Pulmonary artery endothelial cell (primary cell): ENCODE data around the gene OSBPL3. TPM values are rescaled to one million over a fixed set of nuclear protein-coding genes. Genes with fewer than 3 reads are reported as not detected.

Source experiments
- DNase-seq: peaks from one replicate; pipeline ENCODE4 v3.0.0-alpha.2; 2011; ENCODE audit warnings: low read depth, low spot score
- total RNA-seq: library from RNA; depleted of rRNA; stranded (reverse); fragments of >200 nt; gene quantifications from 2 replicates; pipeline ENCODE4 v1.2.3, GENCODE V29; 2014

The OSBPL3 gene
- total RNA-seq, 1 donor from 2014 or later, result 28.2 TPM

DNA sequence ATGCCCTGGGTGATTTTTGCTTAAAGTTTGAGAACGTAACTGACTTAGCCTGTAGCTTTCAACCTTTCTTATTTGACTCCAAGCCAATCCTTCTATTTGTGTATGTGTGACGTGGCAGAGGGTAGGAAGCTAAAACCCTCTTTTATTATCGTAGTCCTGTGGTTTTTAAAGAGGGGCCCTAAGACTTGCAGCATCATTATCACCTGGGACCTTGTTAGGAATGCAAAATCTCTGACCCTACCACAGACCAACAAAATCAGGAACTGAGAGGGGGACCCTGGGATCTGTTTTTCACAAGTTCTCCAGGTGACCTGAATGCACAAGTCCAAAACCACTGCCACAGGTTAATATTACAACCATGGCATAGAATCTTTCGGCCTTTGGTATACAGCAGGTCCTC is 80.1 kb downstream of the OSBPL3 start:
- no peak for DNase-seq

DNA sequence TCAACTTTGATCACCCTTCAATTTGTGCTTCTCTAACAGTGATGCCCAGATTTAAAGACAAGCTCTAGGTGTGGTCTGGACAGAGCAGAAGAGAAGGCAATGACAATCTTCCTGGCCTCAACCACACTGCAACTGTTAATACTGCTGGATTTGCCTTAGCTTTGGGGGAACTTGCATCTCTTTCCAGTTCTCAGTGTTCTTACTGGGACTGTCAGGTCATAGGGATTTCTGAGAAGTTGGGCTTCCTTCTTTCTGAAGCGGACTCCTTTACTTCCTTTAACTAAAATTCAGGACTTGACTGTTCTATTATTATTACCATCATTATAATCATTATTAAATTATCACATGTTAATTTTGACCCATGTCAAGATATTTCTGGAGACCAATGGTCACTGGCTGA is 80.8 kb downstream of the OSBPL3 start:
- DNase-seq, result no peak

DNA sequence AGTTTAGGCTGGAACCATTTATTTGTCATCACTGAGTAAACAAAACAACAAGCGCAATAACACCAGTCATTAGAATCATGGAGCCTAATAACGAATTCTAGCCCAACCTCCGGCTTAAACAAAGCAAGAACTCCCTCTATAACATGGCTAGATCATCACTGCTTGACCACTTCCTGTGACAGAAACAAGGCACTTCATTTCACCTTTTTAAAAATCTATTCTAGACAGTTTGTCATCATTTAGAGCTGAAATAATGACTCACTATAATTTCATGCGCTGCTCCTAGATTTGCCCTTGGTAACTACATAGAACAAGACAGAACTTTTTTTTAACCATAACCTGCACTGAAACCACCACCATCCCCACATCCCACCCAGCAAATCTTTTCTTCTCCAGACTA is 81.3 kb downstream of the OSBPL3 start:
- DNase-seq, result no peak

DNA sequence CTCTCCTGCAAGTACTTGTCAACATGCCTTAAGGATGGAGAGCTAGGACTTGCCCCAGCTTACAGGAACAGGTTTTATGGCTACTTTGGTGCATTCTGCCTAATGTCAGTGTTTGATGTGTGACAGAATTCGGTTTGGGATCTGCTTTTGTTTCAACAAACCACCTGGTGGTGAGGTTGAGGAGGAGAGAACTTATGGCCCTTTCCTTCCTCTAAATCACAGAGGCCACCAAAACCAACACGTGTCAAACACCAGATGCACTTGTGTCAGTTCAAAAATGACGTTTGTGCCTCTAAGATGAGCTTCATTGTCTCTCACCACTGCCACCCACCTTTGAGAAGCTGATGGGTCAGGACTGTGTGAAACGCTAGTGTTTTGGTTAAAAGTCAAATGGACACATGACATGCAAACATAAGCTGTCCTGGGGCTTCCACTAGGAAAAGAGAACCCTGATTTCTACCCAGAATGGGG is 83.9 kb downstream of the OSBPL3 start:
- DNase-seq, result no peak

DNA sequence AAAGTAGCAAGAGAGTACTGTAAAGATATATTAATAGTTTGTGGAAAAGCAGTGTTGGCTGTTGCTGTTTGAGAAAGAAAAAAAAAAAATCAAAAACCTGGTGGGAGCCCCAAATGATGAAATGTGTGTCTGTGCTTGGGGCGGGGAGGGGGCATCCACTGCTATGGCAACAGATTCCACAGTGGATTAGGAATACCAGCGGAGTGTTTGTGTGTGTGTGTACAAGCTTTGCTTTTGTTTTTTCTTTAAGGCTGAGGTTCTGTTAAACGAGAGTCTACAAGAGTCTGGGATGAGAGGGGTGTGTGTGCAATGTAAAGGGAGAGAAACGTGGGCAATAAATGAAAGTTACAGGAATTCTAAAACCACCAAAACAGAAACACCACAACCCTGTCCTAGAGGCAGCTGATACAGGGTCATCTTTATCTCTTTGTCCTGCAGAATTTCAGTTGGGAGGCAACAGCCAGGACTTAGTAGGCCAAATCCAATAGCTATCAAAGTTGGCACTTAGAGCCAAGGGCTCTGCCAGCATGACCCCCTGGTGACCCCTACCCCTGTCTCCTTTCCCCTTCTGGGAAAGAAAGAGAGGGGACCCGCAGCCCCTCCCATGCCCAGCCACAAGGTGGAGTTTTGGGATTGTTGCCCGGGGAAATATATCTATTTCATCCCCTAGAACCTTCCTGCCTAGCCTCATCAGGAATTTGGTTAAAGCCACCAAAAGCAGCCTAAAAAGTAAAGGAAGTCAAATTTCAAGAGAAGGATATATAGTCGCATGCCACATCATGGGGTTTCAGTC is 85.4 kb downstream of the OSBPL3 start:
- no peak for DNase-seq

DNA sequence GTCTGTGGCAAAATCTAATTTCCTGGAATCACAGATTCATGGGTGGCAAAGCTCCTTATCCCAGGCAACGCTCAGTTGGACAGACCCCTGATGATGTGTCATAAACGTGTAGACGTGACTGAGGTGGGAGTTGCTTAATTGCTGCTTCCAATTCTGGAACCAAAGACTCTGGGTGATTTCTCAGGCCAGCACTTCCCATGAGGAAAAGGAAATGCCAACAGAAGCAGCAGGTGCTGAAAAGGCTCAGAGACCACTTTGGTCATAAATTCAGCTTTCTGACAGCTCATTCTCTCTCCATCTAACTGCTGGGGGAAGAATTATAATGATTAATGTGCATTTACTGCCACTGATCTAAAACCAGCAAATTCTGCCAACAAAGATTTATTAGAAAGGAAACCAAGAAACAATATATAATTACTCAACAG is 88.7 kb downstream of the OSBPL3 start:
- no peak for DNase-seq

DNA sequence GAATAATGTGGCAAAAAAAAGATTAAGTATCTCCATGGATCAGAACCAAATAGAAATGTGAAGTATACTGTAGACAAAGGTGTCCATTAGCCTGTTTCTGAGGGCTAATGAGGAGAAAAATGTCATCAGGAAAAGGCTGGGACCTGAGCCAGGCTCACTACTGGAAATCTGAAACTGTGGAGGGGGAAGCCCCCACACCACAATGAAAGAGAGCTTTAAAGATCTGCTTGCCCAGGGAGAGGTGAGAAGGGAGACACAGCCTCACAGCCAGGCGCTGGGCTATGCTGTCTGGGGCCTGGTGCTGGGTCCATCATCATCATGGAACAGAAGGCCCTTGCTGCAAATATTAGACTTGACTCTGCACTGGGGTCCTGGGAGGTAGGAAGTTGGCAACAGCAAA is 90.4 kb downstream of the OSBPL3 start:
- no peak for DNase-seq

DNA sequence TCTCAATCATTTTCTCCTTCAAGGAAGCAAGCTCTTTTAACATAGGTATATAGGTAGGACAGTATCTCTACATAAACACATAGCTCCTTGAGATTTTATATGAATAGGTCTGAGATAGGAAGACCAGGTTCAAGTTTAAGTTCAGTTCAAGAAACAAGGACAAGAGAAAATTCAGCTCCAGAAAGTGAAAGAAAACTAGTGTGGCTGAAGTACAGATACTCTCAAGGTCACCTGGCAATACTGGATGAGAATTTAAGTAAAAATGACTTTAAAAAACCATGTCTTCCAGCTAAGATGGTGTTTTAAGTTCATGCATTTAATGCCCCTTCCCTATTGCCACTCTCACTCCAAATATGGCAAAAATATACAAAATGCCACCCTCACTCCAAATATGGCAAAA is 91.3 kb downstream of the OSBPL3 start:
- DNase-seq, result no peak

DNA sequence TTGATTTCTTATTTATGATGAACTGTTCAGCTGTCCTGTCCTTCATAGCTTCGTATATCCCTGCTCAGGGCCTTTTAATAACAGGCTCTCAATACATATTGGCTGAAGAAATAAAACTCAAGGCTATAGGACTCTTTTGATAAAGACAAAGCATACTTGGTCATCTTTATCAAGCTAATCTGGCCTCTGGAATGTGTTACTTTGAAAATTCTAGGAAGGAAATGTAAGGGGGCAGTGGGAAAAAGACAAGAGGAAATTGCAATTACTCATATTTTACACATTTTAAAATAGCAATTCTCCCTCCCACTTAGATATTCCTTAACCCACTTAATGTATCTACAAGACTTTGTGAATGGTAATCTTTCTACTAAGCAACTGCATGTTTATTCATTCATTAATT is 94.3 kb downstream of the OSBPL3 start:
- no peak for DNase-seq

DNA sequence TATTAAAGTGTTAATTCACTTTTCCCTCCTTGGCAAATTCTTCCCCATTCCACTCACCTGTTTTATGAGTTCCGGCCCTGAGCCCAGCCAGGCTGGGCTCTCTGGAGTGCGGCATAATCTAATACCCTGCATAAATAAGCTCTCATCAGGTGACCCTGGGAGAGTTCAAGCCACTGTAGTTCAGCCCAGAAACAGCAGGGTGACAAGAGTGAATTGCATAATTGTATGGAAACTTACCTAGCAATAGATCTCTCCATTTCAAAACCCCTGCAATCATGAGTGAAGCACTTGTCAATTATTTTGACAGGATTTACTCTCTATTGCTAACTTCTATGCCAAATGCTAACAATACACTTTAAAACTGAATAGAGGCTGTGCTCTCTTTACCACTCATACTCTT is 94.7 kb downstream of the OSBPL3 start:
- no peak for DNase-seq

DNA sequence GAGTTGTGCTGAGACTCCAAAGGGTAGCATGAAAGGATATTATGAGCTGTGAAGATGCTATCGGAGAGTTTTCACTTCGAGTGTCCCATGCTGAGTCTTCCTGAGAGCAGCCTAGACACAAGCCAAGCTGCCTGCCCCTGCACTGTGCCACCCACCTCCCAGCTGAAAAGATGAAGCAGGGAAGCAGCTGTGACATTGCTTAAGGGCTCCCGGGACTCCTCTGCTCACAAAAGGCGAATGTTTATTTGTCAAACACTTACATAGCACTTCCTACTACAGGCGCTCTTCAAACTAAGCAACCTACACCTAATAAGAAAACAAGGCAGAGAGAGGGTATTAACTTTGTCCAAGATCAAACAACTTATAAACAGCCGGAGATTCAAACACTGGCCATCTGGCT is 95.6 kb downstream of the OSBPL3 start:
- no peak for DNase-seq

DNA sequence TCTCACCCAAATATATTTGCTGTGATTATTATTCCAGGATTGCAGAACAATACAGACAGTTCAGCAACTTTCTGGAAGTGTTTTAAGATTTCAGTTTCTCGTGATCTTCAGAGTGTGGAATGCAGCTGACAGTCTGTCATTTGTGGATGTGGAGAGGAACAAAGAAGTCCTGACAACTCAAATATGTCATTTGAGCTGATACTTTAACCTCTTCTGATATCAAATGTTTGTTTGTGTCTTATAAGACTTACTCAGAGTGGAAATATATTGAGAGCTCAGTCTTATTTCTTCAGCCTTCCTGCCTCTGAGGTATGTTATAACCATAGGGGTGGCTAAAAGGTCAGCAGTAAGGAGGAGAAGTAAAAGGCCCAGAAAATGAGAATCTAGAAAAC is 96.4 kb downstream of the OSBPL3 start:
- no peak for DNase-seq

DNA sequence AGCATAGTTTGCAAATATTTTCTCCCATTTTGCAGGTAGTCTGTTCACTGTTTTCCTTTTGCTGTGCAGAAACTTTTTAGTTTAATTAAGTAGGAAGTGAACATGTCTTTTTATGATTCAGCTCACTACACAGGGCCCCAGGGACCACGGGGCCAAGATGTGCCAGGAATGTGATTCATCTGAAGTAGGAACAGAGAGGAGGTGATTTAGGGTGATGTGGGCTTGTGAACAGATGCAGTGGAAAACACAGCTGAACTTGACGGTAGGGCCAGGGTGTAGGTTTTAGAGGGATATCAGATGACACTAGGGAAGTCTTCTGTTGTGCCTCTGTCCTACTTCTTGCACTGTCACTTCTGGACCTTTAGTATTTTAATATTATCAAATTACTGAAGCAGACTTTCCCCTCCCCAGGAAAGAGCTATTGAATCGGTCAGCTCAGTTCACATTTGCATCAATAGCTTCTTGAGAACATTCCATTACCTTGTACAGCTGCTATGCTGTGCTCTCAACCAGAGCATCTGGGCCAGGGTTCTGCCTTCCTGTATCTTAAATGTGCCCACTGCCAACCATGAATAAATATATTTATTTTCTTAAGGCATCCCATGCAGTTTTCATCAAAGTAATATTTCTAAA is 96.9 kb downstream of the OSBPL3 start:
- no peak for DNase-seq

DNA sequence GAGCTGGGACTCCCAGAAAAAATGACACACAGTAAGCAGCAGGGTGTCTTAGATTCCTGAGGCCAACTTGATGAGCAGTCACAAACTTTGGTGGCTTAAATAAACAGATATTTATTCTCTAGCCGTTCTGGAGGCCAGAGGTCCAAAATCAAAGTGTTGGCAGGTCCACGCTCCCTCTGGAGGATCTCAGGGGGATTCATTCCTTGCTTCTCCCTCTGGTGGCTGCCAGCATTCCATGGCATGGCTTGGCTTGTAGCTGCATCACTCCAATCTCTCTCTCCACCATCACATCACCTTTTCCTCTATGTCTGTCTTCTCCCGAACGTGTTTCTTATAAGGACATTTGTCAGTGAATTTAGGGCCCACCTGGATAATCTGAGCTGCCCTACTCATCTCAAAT is 98.4 kb downstream of the OSBPL3 start:
- DNase-seq, result no peak

DNA sequence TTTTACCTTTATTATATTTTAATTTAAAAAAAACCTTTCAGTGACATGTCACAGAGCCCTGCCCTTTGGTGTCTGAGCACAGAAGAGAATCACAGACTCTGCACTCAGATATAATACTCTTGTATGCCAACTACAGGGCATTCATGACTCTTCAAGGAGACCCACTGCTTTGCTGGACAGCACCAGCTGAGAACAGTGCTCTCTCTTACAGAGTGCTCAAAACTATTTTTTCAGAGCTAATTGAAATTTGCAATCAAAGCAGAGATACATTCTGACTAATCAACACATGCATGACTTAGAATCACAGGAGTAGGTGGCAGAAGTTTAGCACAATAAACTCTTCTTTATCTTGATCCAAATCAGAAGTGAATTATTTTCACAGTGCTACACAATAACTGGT is 99.1 kb downstream of the OSBPL3 start:
- no peak for DNase-seq

DNA sequence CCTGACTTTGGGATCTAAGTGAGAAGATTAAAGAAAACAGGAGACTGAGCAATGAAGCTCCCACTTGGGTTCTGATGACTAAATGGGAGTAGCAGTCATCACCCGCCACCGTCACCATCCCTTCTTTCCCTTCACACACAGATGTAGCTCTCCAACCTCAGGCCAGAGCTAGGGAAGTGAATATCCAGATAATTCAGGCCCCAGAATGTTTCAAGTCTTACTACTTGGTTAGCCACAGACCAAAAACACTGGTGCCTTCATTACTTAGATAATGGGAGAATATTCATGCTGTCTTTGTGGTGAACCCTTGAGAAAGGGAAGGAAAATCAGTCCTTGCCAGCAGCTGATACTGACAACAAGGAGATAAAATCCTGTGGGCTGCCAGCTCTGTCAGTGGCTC is 100.7 kb downstream of the OSBPL3 start:
- DNase-seq, result no peak

DNA sequence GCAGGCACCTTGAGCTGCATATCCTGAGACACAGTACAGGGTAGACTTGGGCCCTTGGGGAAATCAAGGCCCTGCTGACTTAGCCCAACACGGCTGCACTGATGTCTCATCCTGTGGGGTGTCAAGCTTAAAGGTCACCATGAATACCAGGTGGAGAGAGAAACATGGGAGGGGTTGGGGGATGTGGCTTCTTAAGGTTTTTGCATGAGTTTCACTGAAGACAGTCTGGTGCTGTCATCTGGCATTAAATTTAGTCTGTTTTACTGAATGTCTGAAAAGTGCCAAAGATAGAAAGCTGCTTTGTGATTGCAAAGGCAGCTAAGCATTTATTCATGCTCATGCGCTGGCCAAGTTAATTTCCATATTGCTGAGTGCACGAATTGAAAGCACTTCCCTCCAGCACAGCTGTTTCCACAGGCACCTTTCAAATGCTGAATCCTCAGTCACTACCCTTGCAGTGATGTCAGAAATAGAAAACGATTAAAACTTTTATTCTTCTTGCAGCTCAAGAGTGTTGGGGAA is 102.1 kb downstream of the OSBPL3 start:
- no peak for DNase-seq

DNA sequence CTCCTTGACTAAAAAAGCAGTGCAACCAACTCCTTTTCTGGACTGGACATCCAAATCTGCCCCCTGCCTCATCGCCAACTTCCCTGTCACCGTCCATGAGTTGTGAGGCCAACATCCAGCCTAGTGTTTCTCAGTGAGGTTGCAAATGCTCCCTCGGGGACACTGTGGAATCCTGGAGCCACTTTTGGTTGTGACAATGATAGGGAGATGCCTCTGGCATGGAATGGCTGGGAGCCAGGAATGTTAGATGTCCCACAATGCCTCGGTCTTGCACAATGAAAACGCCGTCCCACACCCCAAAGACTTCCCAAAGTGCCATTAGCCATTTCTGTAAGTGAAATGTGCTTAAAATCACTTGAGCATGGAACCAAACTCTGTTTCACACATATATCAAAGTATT is 105.2 kb downstream of the OSBPL3 start:
- DNase-seq, result no peak

DNA sequence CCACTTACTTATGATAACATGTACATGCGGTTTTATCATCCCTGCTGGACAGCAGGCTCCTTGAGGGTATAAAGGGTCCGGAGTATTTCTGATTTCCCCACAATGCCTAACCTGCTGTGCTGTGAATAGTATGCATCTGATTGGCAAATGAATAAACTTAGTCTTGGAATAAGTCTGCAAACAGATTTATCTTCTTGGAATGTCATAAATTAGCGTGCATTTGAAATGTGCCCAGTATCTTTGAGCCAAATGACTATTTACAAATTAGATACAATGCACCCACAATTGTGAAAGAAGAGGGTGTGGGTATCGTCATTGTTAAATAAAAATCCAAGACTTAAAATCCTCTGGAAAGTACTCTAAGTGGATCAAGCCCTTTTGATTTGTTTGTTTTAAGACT is 106.0 kb downstream of the OSBPL3 start:
- DNase-seq, result no peak

DNA sequence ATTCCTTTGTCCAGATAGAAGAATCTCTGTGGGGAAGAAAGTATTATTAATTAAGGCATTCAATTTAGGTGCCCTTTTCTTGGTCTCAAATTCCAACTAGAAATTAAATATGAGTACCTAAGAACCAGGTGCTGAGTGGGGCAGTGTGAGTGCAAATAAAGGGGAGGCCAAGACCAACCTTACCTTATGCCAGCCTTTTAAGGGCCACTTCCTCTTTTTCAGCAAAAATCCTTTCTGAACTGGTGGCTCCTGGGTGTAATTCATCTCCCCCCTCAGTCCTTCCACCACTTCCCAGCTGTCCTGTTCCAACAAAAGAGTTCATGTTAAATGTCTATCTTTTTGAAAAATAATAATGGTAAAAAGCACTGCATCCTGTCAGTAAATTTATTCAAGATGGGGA is 108.2 kb downstream of the OSBPL3 start:
- no peak for DNase-seq

DNA sequence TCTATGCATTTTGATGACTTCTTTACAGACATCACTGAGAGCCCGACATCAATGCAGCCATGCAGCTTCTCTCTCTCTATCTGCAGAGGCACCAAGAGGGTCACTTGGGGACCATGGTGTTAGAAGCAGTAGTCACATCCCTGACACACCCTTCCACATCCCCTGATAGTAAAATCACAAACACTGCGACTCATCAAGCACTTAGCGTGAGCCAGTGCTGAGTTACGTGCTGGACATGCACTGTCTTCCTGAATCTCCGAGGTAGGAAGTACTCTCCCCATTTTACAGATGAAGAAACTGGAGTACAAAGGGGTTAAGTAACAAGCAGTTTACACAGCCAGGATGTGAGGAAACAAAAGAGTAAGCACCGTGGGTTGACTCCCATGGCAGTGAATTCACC is 109.2 kb downstream of the OSBPL3 start:
- no peak for DNase-seq

DNA sequence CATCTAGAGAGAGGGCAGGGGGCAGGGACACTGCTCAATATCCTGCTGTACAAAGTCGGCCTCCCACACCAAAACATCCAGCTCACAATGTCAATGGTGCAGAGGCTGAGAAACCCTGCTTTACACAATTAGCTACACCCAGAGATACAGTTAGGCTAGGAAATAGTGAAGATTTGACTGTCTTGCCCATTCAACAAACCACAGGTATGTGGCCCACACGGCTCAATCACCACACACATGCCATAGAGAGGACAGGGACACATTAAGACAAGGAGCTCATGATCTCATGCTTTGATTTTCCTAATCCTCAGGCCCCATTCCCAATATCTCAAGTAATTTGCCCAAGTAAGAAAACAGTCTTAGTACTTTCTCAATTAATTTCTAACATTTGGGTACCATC is 110.4 kb downstream of the OSBPL3 start:
- no peak for DNase-seq

DNA sequence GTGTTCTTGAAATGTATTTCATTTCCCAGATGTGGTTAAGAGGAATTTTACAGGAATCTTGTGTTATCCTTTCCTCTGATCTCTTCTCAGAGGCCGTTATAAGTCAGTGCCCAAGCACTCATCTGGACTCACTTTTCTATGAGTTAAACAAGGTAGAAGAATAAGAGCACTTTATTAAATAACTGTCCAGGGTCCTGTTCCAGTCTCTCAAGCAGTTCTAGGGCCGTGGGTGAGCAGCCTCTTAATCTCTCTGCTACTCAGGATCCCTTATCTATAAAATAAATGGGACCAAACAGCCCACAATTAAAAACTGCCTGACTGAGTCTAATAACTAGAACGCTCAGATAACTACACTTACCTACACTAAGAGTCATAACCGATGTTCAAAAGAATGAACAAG is 111.2 kb downstream of the OSBPL3 start:
- DNase-seq, result no peak
